GM18951 (cell line): ENCODE results near the gene B4GALNT4.
"Not testable (repeated sequence)": the region's sequence is repeated elsewhere in the genome, so short reads cannot be mapped to it uniquely, and the experiment has no call there.

Source experiments
- POLR2A ChIP-seq: IDR thresholded peaks from 4 replicates; pipeline ENCODE4 v1.6.1; 2011; ENCODE audit warnings: mild to moderate bottlenecking; ENCODE audit not compliant: insufficient read length, insufficient read depth; ENCODE audit errors: extremely low read depth
- in situ Hi-C: fragments of 300-500 bp; cut with MboI; formaldehyde crosslinking; loops from one replicate; pipeline ENCODE4 v1.12.0; 2022; ENCODE audit warnings: low sequenced_read_pairs, mixed read lengths, inconsistent platforms; ENCODE audit not compliant: unreplicated experiment

The B4GALNT4 gene

DNA sequence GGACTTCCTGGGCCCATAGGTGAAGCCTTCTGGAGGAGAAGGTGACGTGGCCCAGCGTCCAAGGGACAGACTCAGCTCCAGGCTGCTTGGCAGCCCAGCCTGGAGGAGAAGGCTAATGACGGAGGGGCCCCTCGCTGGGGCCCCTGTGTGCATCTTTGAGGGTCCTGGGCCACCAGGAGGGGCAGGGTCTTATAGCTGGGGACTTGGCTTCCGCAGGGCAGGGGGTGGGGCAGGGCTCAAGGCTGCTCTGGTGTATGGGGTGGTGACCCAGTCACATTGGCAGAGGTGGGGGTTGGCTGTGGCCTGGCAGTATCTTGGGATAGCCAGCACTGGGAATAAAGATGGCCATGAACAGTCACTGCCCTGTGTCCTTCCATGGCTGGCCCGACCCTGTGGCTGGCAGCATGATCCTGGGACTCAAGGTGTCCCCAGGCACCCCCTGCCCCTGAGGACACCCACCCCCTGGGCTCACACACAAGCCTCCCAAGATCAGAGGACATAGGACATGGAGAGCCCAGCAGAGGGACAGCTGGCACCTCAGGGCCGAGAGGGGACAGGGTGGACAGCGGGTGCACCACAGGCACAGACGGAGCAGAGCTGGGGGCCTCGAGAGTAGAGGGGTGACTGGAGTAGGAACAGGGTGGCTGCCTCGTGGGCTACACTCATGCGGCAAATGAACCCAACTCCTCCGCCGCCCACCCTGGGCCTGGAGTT, 35.4 kb downstream of the B4GALNT4 start:
- in situ Hi-C loops, result no loop called here
- TF ChIP-seq POLR2A, result no peak

GRCh38 chr11:405323-405953, 36.1 kb downstream of the B4GALNT4 start:
- in situ Hi-C loops, result no loop called here

GRCh38 chr11:405954-406795, 36.9 kb downstream of the B4GALNT4 start:
- no peak for TF ChIP-seq POLR2A
- in situ Hi-C loops, result no loop called here

More at GRCh38 chr11:405323-405953, 36.1 kb downstream of the B4GALNT4 start:
- TF ChIP-seq POLR2A, result no peak

GRCh38 chr11:406796-407650, 37.7 kb downstream of the B4GALNT4 start:
- peak; percentile 28 for TF ChIP-seq POLR2A
- in situ Hi-C loops, result no loop called here

GRCh38 chr11:407651-408123, 38.4 kb downstream of the B4GALNT4 start:
- TF ChIP-seq POLR2A, result no peak
- in situ Hi-C loops, result no loop called here

DNA sequence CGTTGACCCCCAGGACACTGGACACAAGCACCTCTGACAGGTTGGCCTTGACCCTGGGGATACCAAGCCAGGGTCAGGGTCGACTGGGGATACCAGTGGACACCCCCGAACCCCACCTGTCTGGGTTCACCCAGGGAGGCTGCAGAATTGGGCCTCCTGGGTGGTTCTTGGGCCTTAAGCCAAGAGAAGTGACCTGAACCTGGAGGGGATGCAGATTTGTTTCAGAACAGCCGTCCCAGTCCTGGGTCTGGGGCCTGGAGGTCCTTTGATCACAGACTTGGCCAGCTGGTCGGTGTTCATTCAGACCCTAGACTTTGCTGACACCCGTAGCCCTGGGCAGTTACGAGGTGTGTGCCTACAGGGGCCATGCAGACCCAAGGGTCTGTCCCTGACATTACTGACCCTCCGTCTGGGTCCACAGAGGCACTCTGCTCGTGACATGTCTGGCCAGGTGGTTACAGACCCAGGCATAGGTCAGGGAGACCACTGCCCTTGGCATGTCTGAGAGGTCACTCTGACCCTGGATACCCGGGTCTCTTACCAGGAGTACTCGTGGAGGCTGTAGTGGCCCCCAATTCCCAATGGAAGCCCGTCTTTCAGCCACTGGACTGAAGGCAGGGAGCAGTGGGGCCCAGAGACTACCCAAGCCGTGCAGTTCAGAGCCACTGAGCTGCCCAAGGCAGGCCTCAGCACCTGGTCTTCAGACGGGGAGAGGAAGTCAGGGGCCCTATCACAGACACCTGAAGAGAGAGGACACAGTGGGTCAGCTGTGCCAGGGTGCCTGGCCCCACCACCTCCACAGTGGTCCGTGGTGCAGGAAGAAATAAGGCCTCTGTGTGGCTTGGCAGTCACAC, 39.1 kb downstream of the B4GALNT4 start:
- in situ Hi-C loops, result no loop called here
- TF ChIP-seq POLR2A, result no peak

DNA sequence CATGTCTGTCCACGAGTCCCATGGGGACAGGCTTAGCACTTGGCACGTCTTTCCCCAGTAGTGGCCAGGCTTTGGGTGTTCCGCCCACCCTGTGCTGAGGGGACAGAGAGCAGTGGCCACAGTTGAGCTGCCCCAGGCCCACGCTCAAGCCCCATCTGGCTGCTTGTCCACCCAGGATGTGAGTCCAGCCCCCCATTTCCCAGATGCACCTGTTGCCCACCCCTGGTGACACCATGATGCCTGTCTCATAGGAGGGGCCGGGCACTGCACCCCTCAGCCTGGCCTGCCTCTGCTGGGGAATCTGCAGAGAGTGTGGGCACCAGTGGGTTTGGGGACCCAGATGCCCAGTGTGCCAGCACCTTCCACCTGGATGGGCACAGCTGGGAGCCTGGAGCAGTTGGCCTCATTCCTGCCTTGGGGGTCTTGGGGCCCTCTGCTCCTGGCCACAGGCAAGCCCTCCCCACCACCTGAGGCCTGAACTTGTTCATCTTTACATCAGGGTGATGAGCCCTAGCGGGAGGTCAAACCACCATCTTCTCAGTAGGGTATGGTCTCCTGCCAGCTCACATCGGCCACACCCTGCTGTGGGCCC, 39.8 kb downstream of the B4GALNT4 start:
- in situ Hi-C loops, result no loop called here
- TF ChIP-seq POLR2A, result no peak

DNA sequence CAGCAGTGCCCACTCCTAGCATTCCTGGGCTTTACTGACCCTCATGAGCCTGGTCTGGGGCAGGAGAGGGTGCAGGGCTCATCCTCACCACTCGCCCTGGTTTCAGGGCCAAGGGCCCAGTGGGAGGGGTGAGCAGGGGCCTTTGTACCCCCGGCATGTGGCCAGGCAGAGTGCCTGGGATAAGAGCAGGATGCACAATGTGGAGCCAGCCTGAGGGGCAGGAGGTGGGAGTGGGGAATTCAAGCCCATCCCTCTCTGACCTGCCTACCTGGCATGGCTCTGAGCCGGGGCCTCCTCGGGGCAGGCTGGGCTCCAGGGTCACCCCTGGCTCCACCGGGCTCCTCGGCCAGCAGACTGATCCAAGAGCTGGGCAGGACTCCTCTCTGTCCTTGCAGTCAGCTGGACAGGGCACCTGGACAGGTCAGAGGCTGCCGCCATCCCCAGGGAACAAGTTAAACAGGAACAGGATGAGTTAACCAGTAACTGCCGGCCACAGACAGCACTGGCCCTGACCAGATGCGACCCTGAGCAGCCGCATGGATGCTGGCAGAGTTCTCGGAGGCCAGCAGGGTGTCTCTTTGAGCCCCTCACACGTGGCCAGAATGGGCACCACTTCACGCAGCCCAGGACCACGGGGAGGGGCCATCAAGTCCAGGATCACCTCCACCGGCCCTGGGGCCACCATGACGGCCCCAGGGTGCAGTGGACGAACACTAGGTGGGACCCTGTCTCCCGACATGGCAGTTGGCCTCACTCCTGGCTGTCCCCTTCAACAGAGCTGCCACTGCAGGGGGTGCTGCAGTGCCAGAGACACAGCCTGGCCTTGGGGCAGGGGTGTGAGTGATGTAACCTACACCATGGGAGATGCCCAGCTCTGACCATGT, 40.5 kb downstream of the B4GALNT4 start:
- in situ Hi-C loops, result no loop called here
- no peak for TF ChIP-seq POLR2A

DNA sequence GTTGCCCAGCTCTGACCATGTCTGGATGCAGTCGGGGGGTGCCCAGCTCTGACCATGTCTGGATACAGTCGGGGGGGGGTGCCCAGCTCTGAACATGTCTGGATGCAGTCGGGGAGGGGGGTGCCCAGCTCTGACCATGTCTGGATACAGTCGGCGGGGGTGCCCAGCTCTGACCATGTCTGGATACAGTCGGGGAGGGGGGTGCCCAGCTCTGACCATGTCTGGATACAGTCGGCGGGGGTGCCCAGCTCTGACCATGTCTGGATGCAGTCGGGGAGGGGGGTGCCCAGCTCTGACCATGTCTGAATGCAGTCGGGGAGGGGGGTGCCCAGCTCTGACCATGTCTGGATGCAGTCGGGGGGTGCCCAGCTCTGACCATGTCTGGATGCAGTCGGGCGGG, 41.4 kb downstream of the B4GALNT4 start:
- in situ Hi-C loops, result not testable (repeated sequence)

DNA sequence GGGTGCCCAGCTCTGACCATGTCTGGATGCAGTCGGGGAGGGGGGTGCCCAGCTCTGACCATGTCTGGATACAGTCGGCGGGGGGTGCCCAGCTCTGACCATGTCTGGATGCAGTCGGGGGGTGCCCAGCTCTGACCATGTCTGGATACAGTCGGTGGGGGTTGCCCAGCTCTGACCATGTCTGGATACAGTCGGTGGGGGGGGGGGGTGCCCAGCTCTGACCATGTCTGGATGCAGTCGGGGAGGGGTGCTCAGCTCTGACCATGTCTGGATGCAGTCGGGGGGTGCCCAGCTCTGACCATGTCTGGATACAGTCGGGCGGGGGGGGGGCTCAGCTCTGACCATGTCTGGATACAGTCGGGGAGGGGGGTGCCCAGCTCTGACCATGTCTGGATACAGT, 42.2 kb downstream of the B4GALNT4 start:
- in situ Hi-C loops, result not testable (repeated sequence)

DNA sequence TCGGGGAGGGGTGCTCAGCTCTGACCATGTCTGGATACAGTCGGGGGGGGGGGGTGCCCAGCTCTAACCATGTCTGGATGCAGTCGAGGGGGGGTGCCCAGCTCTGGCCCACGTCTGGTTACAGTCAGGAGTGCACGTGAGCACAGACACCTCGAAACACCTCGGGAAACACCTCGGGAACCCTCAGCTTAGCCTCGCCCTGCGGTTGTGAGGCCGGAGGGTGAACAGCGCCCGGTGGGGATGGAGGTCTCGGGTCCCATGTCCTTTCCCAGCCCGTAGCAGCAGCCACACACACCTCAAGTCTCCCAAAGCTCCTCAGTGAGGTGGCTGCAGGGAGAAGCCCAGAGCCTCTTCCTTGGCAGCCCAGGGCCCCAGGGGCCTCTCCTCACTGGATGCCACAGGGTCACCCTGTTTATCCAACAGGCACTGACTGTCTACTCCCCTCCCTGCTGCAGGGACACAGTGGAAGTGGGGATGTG, 43.4 kb downstream of the B4GALNT4 start:
- no peak for TF ChIP-seq POLR2A
- in situ Hi-C loops, result no loop called here
